HEK293T (cell line): ENCODE data around the gene CDADC1.

ENCODE experiments used
- ARNT ChIP-seq: fragments of 450-650 bp; IDR thresholded peaks from 2 replicates; pipeline ENCODE4 v1.6.1; 2017; ENCODE audit warnings: mild to moderate bottlenecking
- BHLHE40 ChIP-seq: fragments of 450-650 bp; IDR thresholded peaks from 2 replicates; pipeline ENCODE4 v1.6.1; 2016; ENCODE audit warnings: mild to moderate bottlenecking, moderate library complexity, borderline replicate concordance
- CTBP1 ChIP-seq: fragments of 450-650 bp; IDR thresholded peaks from 2 replicates; pipeline ENCODE4 v1.6.1; 2016; ENCODE audit warnings: borderline replicate concordance
- ELF4 ChIP-seq: fragments of 450-650 bp; IDR thresholded peaks from 2 replicates; pipeline ENCODE4 v1.6.1; 2017; ENCODE audit warnings: antibody characterized with exemption
- FOXK2 ChIP-seq: fragments of 450-650 bp; IDR thresholded peaks from 2 replicates; pipeline ENCODE4 v1.6.1; 2016; ENCODE audit warnings: mild to moderate bottlenecking
- FOXM1 ChIP-seq: fragments of 450-650 bp; IDR thresholded peaks from 2 replicates; pipeline ENCODE4 v1.6.1; 2017; ENCODE audit warnings: mild to moderate bottlenecking, borderline replicate concordance
- HDGF ChIP-seq: fragments of 450-650 bp; IDR thresholded peaks from 2 replicates; pipeline ENCODE4 v1.6.1; 2017; ENCODE audit warnings: antibody characterized with exemption, borderline replicate concordance
- L3MBTL2 ChIP-seq: fragments of 450-650 bp; conservative IDR thresholded peaks from 2 replicates; pipeline ENCODE4 v1.6.1; 2016; ENCODE audit warnings: mild to moderate bottlenecking
- LEF1 ChIP-seq: fragments of 450-650 bp; IDR thresholded peaks from 2 replicates; pipeline ENCODE4 v1.6.1; 2017; ENCODE audit warnings: mild to moderate bottlenecking, borderline replicate concordance
- NFRKB ChIP-seq: fragments of 450-650 bp; IDR thresholded peaks from 2 replicates; pipeline ENCODE4 v1.6.1; 2016; ENCODE audit warnings: mild to moderate bottlenecking, moderate library complexity
- PKNOX1 ChIP-seq: fragments of 450-650 bp; IDR thresholded peaks from 2 replicates; pipeline ENCODE4 v1.6.1; 2016
- SP1 ChIP-seq: fragments of 450-650 bp; IDR thresholded peaks from 2 replicates; pipeline ENCODE4 v1.6.1; 2017
- SUZ12 ChIP-seq: fragments of 450-650 bp; IDR thresholded peaks from 2 replicates; pipeline ENCODE4 v1.6.1; 2016; ENCODE audit warnings: mild to moderate bottlenecking

DNA sequence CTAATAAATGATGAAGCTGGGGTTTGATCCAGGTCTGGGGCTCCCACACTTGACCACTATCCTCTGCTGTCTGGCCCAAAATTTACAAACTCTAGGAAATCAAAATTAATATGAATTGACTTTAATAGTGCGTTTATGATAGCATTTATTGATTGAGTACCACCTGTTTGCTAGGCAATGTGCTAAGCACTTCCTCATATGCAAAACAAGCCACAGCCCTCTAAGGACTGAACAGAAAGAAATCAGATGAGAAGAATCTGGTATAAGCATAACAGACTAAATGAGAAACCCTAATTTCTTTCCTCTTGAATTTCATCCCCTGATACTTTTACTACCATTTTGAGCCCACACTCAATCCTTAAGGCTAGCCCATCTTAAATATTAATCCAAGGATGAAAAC is 34.2 kb upstream of the CDADC1 start:
- TF ChIP-seq SUZ12: no peak
- TF ChIP-seq BHLHE40: no peak
- no peak for TF ChIP-seq ELF4
- TF ChIP-seq PKNOX1: no peak
- TF ChIP-seq NFRKB: no peak
- no peak for TF ChIP-seq HDGF
- TF ChIP-seq FOXM1: no peak
- TF ChIP-seq LEF1: no peak
- no peak for TF ChIP-seq SP1
- no peak for TF ChIP-seq L3MBTL2
- no peak for TF ChIP-seq FOXK2
- no peak for TF ChIP-seq CTBP1
- TF ChIP-seq ARNT: no peak
